BLaER1 (cell line): ENCODE results near the gene PLCL1.

Source experiments
- H3K27ac ChIP-seq: shearing (Covaris generic); formaldehyde crosslinking; 2 replicates; pipeline ENCODE4 v1.8.1; 2022
- H3K27me3 ChIP-seq: shearing (Covaris generic); formaldehyde crosslinking; 2 replicates; pipeline ENCODE4 v1.8.1; 2022
- H3K36me3 ChIP-seq: shearing (Covaris generic); formaldehyde crosslinking; 2 replicates; pipeline ENCODE4 v1.8.1; 2022
- H3K4me1 ChIP-seq: shearing (Covaris generic); formaldehyde crosslinking; 2 replicates; pipeline ENCODE4 v1.8.1; 2022
- H3K4me2 ChIP-seq: shearing (Covaris generic); formaldehyde crosslinking; 2 replicates; pipeline ENCODE4 v1.8.1; 2022
- H3K4me3 ChIP-seq: shearing (Covaris generic); formaldehyde crosslinking; 2 replicates; pipeline ENCODE4 v1.8.1; 2022
- H3K9ac ChIP-seq: shearing (Covaris generic); formaldehyde crosslinking; 2 replicates; pipeline ENCODE4 v1.8.1; 2022
- H3K9me3 ChIP-seq: shearing (Covaris generic); formaldehyde crosslinking; 2 replicates; pipeline ENCODE4 v1.8.1; 2022
- H4K20me1 ChIP-seq: shearing (Covaris generic); formaldehyde crosslinking; 2 replicates; pipeline ENCODE4 v1.8.1; 2022
- Cebpa-rat ChIP-seq: shearing (Covaris generic); IDR thresholded peaks from 2 replicates; pipeline ENCODE4 v1.8.1; 2022

Gene PLCL1

GRCh38 chr2:198165289-198165688, 360.9 kb downstream of the PLCL1 start:
- Histone ChIP-seq H3K9ac (no peak overlapping the region), H3K9me3 (no peaks in the 10 kb centered on the region), H3K4me3 (no peak overlapping the region), H4K20me1 (no peaks in the 10 kb centered on the region), H3K27me3 (no peaks in the 10 kb centered on the region), H3K36me3 (no peaks in the 10 kb centered on the region), H3K27ac (no peak overlapping the region), H3K4me1 (no peaks in the 10 kb centered on the region), H3K4me2 (no peak overlapping the region)
- TF ChIP-seq Cebpa-rat = no peak

GRCh38 chr2:198167346-198167745, 363.0 kb downstream of the PLCL1 start:
- Histone ChIP-seq H3K27ac (no peak overlapping the region), H3K27me3 (no peaks in the 10 kb centered on the region), H3K4me3 (no peak overlapping the region), H3K4me1 (no peaks in the 10 kb centered on the region), H3K4me2 (no peak overlapping the region), H3K36me3 (no peaks in the 10 kb centered on the region), H4K20me1 (no peaks in the 10 kb centered on the region), H3K9me3 (no peaks in the 10 kb centered on the region), H3K9ac (no peak overlapping the region)
- TF ChIP-seq Cebpa-rat = no peak

- no peaks in the 10 kb centered on the region for H3K9me3 ChIP-seq
- TF ChIP-seq Cebpa-rat = no peak
These were observed 364.3 kb downstream of the PLCL1 start for GRCh38 chr2:198168651-198169050.

DNA sequence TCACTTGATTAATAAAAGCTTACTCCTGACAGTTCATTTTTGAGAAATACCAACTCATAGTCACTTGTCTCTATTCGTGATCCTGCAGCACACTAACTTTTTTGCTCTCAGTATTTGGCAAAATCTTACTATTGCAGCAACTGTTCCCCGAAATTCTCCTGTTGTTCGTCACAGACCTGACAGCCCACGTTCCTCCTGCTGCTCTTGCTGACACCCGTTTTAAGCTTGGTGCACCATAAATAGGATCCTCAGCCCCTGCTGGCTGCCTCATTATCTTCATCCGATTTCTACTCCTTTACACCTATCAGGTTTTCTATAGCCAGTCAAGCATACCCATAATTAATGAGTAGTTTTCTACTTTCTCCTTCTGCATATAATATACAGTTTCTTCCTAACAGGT, 368.8 kb downstream of the PLCL1 start:
- no peak for TF ChIP-seq Cebpa-rat
- Histone ChIP-seq H4K20me1 (no peaks in the 10 kb centered on the region), H3K9ac (no peak overlapping the region), H3K4me2 (no peak overlapping the region), H3K27me3 (no peaks in the 10 kb centered on the region), H3K27ac (no peak overlapping the region), H3K36me3 (no peaks in the 10 kb centered on the region), H3K4me3 (no peak overlapping the region), H3K9me3 (no peaks in the 10 kb centered on the region), H3K4me1 (no peaks in the 10 kb centered on the region)

More at GRCh38 chr2:198168651-198169050, 364.3 kb downstream of the PLCL1 start:
- no peak overlapping the region for H3K9ac ChIP-seq
- H3K4me2 ChIP-seq = no peak overlapping the region
- H3K36me3 ChIP-seq = no peaks in the 10 kb centered on the region
- no peak overlapping the region for H3K27ac ChIP-seq
- no peaks in the 10 kb centered on the region for H3K4me1 ChIP-seq
- H3K27me3 ChIP-seq = no peaks in the 10 kb centered on the region
- H4K20me1 ChIP-seq = no peaks in the 10 kb centered on the region
- no peak overlapping the region for H3K4me3 ChIP-seq

DNA sequence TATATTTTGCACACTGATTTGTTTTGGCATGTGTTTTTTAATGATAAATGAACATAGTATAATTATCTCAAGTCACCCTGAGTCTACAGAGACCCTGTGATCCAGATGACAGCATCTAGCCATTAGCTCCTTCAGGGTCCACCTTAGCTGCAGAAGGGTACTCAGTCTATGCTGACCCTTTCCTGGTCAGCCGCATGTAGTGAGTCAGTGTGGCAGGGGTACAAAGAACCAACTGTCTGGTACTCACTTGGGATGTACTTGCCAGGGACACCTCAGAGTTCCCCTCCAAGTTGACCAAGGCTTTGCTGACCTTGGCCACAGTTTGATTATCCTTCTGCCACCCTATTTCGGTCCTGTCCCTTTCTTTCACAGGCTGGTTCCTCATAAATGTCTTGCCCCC, 369.5 kb downstream of the PLCL1 start:
- no peaks in the 10 kb centered on the region for H3K4me1 ChIP-seq
- no peak for TF ChIP-seq Cebpa-rat
- H3K27ac ChIP-seq = no peak overlapping the region
- H3K4me2 ChIP-seq = no peak overlapping the region
- no peak overlapping the region for H3K9ac ChIP-seq
- H4K20me1 ChIP-seq = no peaks in the 10 kb centered on the region
- no peaks in the 10 kb centered on the region for H3K36me3 ChIP-seq
- H3K4me3 ChIP-seq = no peak overlapping the region
- H3K9me3 ChIP-seq = no peaks in the 10 kb centered on the region
- H3K27me3 ChIP-seq = no peaks in the 10 kb centered on the region

GRCh38 chr2:198175271-198175670, 370.9 kb downstream of the PLCL1 start:
- TF ChIP-seq Cebpa-rat = no peak
- H3K4me2 ChIP-seq = no peak overlapping the region
- no peaks in the 10 kb centered on the region for H3K4me1 ChIP-seq
- no peaks in the 10 kb centered on the region for H3K27me3 ChIP-seq
- H3K27ac ChIP-seq = no peak overlapping the region
- no peak overlapping the region for H3K4me3 ChIP-seq
- H3K36me3 ChIP-seq = no peaks in the 10 kb centered on the region
- no peaks in the 10 kb centered on the region for H4K20me1 ChIP-seq
- H3K9me3 ChIP-seq = no peaks in the 10 kb centered on the region
- no peak overlapping the region for H3K9ac ChIP-seq

- no peak overlapping the region for H3K4me3 ChIP-seq
- no peak overlapping the region for H3K4me2 ChIP-seq
- H3K27ac ChIP-seq = no peak overlapping the region
- no peaks in the 10 kb centered on the region for H3K36me3 ChIP-seq
- no peaks in the 10 kb centered on the region for H3K27me3 ChIP-seq
- no peaks in the 10 kb centered on the region for H4K20me1 ChIP-seq
- TF ChIP-seq Cebpa-rat = no peak
- H3K9me3 ChIP-seq = no peaks in the 10 kb centered on the region
- H3K4me1 ChIP-seq = no peaks in the 10 kb centered on the region
- no peak overlapping the region for H3K9ac ChIP-seq
These were observed 372.6 kb downstream of the PLCL1 start for GRCh38 chr2:198177040-198177439.

GRCh38 chr2:198178766-198179165, 374.4 kb downstream of the PLCL1 start:
- Histone ChIP-seq H3K36me3 (no peaks in the 10 kb centered on the region), H4K20me1 (no peaks in the 10 kb centered on the region), H3K9me3 (no peaks in the 10 kb centered on the region), H3K27me3 (no peaks in the 10 kb centered on the region), H3K4me1 (no peaks in the 10 kb centered on the region), H3K9ac (no peak overlapping the region), H3K4me3 (no peak overlapping the region), H3K27ac (no peak overlapping the region), H3K4me2 (no peak overlapping the region)
- no peak for TF ChIP-seq Cebpa-rat

- TF ChIP-seq Cebpa-rat = no peak
- Histone ChIP-seq H3K4me3 (no peak overlapping the region), H4K20me1 (no peaks in the 10 kb centered on the region), H3K9me3 (no peaks in the 10 kb centered on the region), H3K27ac (no peak overlapping the region), H3K4me1 (no peaks in the 10 kb centered on the region), H3K27me3 (no peaks in the 10 kb centered on the region), H3K4me2 (no peak overlapping the region), H3K9ac (no peak overlapping the region), H3K36me3 (no peaks in the 10 kb centered on the region)
These were observed 381.9 kb downstream of the PLCL1 start for GRCh38 chr2:198186257-198186656.

GRCh38 chr2:198187841-198188240, 383.4 kb downstream of the PLCL1 start:
- Histone ChIP-seq H3K4me1 (no peaks in the 10 kb centered on the region), H3K4me2 (no peak overlapping the region), H3K27me3 (no peaks in the 10 kb centered on the region), H3K27ac (no peak overlapping the region), H3K9me3 (no peaks in the 10 kb centered on the region), H3K9ac (no peak overlapping the region), H3K4me3 (no peak overlapping the region), H3K36me3 (no peaks in the 10 kb centered on the region), H4K20me1 (no peaks in the 10 kb centered on the region)
- TF ChIP-seq Cebpa-rat = no peak

GRCh38 chr2:198188982-198189381, 384.6 kb downstream of the PLCL1 start:
- Histone ChIP-seq H3K4me3 (no peak overlapping the region), H3K9ac (no peak overlapping the region), H4K20me1 (no peaks in the 10 kb centered on the region), H3K27ac (no peak overlapping the region), H3K9me3 (no peaks in the 10 kb centered on the region), H3K4me1 (no peaks in the 10 kb centered on the region), H3K27me3 (no peaks in the 10 kb centered on the region), H3K36me3 (no peaks in the 10 kb centered on the region), H3K4me2 (no peak overlapping the region)
- no peak for TF ChIP-seq Cebpa-rat
